H1 (cell line): Measurements from ENCODE around the gene ME3. TPM values are rescaled to one million over a fixed set of nuclear protein-coding genes. Genes with fewer than 3 reads are reported as not detected.

Experiments
- CREB1 ChIP-seq: IDR thresholded peaks from 2 replicates; pipeline ENCODE4 v1.6.1; 2012; ENCODE audit warnings: inconsistent platforms
- GABPA ChIP-seq: IDR thresholded peaks from 2 replicates; pipeline ENCODE4 v1.6.1; 2011; ENCODE audit warnings: mild to moderate bottlenecking, low read length, moderate library complexity, borderline replicate concordance; ENCODE audit not compliant: insufficient read depth
- JUN ChIP-seq: IDR thresholded peaks from 2 replicates; pipeline ENCODE4 v1.6.1; 2011; ENCODE audit warnings: low read depth, mild to moderate bottlenecking, improper control_type of control experiment, low read length
- RNF2 ChIP-seq: fragments of 200-900, 300-1000 bp; sonication (generic); IDR thresholded peaks from 2 replicates; pipeline ENCODE4 v1.7.1; 2016; ENCODE audit warnings: borderline replicate concordance, low read depth, mild to moderate bottlenecking, antibody characterized with exemption, low read length; ENCODE audit not compliant: poor library complexity, severe bottlenecking; ENCODE audit errors: missing control alignments
- RXRA ChIP-seq: IDR thresholded peaks from 2 replicates; pipeline ENCODE4 v1.6.1; 2011; ENCODE audit warnings: low read depth, mild to moderate bottlenecking, low read length, moderate library complexity; ENCODE audit not compliant: insufficient read depth
- ZNF274 ChIP-seq: IDR thresholded peaks from 2 replicates; pipeline ENCODE4 v1.7.0; 2012; ENCODE audit warnings: low read length, borderline replicate concordance; ENCODE audit errors: extremely low read depth
- polyA plus RNA-seq, 7 experiments: library from polyadenylated mRNA; depleted of rRNA in 3 of 7; stranded (reverse) in 5 of 7; unstranded in 2 of 7; fragments of >200 nt in 5 of 7; fragments of 200-250 nt in 2 of 7; gene quantifications; 1 replicate in 5 of 7; 2 replicates in 1 of 7; 4 replicates in 1 of 7; pipeline versions ENCODE4 v1.2.1 to v1.2.3, GENCODE V29; 2011 to 2013; ENCODE audit warnings: missing spikeins in 2 of 7, mixed read lengths in 2 of 7
- total RNA-seq: library from RNA; stranded (reverse); fragmentation: NEBNext Ultra II Directional; extraction: Animal tissue kit (Norgen Biotek cat#: 25700); gene quantifications from 2 replicates; pipeline ENCODE4 v1.2.1, GENCODE V29; 2021
- TF ChIP-seq, protein P1 (sequence below): fragments of 300-600 bp; sonication (generic); IDR thresholded peaks from 2 replicates; pipeline ENCODE4 v1.7.1; 2012; ENCODE audit warnings: low read length, moderate library complexity, mild to moderate bottlenecking, inconsistent platforms; ENCODE audit not compliant: insufficient replicate concordance

The ME3 gene
- total and polyA plus RNA-seq, 2 of the 8 experiments (the other 6 are each of a cell fraction or from before 2014, with no cell fraction given): 1.5 to 2.8 TPM

DNA sequence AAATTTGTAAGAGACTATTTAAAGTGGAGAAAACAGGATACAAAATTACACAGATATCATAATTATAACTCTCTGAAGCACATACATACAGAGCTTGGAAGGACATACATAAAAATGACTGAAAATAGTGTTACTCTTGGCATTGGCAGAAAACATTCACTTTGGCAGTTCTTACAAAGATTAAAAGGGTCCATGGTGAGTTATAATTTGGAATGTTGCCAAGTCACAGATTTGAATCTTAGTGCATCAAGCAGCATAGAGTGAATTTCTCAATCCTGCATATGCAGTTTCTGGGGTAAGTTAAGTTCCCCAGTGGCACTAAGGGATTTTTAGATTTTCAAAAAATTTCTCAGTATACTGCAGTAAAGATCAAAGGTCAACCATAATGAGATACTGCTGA is 181.8 kb downstream of the ME3 start (continued):
- TF ChIP-seq, protein P1, sequence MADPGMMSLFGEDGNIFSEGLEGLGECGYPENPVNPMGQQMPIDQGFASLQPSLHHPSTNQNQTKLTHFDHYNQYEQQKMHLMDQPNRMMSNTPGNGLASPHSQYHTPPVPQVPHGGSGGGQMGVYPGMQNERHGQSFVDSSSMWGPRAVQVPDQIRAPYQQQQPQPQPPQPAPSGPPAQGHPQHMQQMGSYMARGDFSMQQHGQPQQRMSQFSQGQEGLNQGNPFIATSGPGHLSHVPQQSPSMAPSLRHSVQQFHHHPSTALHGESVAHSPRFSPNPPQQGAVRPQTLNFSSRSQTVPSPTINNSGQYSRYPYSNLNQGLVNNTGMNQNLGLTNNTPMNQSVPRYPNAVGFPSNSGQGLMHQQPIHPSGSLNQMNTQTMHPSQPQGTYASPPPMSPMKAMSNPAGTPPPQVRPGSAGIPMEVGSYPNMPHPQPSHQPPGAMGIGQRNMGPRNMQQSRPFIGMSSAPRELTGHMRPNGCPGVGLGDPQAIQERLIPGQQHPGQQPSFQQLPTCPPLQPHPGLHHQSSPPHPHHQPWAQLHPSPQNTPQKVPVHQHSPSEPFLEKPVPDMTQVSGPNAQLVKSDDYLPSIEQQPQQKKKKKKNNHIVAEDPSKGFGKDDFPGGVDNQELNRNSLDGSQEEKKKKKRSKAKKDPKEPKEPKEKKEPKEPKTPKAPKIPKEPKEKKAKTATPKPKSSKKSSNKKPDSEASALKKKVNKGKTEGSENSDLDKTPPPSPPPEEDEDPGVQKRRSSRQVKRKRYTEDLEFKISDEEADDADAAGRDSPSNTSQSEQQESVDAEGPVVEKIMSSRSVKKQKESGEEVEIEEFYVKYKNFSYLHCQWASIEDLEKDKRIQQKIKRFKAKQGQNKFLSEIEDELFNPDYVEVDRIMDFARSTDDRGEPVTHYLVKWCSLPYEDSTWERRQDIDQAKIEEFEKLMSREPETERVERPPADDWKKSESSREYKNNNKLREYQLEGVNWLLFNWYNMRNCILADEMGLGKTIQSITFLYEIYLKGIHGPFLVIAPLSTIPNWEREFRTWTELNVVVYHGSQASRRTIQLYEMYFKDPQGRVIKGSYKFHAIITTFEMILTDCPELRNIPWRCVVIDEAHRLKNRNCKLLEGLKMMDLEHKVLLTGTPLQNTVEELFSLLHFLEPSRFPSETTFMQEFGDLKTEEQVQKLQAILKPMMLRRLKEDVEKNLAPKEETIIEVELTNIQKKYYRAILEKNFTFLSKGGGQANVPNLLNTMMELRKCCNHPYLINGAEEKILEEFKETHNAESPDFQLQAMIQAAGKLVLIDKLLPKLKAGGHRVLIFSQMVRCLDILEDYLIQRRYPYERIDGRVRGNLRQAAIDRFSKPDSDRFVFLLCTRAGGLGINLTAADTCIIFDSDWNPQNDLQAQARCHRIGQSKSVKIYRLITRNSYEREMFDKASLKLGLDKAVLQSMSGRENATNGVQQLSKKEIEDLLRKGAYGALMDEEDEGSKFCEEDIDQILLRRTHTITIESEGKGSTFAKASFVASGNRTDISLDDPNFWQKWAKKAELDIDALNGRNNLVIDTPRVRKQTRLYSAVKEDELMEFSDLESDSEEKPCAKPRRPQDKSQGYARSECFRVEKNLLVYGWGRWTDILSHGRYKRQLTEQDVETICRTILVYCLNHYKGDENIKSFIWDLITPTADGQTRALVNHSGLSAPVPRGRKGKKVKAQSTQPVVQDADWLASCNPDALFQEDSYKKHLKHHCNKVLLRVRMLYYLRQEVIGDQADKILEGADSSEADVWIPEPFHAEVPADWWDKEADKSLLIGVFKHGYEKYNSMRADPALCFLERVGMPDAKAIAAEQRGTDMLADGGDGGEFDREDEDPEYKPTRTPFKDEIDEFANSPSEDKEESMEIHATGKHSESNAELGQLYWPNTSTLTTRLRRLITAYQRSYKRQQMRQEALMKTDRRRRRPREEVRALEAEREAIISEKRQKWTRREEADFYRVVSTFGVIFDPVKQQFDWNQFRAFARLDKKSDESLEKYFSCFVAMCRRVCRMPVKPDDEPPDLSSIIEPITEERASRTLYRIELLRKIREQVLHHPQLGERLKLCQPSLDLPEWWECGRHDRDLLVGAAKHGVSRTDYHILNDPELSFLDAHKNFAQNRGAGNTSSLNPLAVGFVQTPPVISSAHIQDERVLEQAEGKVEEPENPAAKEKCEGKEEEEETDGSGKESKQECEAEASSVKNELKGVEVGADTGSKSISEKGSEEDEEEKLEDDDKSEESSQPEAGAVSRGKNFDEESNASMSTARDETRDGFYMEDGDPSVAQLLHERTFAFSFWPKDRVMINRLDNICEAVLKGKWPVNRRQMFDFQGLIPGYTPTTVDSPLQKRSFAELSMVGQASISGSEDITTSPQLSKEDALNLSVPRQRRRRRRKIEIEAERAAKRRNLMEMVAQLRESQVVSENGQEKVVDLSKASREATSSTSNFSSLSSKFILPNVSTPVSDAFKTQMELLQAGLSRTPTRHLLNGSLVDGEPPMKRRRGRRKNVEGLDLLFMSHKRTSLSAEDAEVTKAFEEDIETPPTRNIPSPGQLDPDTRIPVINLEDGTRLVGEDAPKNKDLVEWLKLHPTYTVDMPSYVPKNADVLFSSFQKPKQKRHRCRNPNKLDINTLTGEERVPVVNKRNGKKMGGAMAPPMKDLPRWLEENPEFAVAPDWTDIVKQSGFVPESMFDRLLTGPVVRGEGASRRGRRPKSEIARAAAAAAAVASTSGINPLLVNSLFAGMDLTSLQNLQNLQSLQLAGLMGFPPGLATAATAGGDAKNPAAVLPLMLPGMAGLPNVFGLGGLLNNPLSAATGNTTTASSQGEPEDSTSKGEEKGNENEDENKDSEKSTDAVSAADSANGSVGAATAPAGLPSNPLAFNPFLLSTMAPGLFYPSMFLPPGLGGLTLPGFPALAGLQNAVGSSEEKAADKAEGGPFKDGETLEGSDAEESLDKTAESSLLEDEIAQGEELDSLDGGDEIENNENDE: no peak
- no peak for TF ChIP-seq JUN
- no peak for TF ChIP-seq RNF2
- TF ChIP-seq CREB1: no peak
- no peak for TF ChIP-seq RXRA
- no peak for TF ChIP-seq ZNF274
- TF ChIP-seq GABPA: no peak
